Glomerular visceral epithelial cell (primary cell): ENCODE results near the gene CLIC6.
"Not testable (repeated sequence)": the region's sequence is repeated elsewhere in the genome, so short reads cannot be mapped to it uniquely, and the experiment has no call there.

Source experiments
- DNase-seq: peaks from one replicate; pipeline ENCODE4 v3.0.0-alpha.2; 2016; ENCODE audit errors: extremely low spot score

Gene CLIC6

GRCh38 chr21:34692458-34693020 lies 23.7 kb downstream of the CLIC6 start:
- no peak for DNase-seq

GRCh38 chr21:34693192-34693810 lies 24.5 kb downstream of the CLIC6 start:
- DNase-seq: peak; percentile 71

- peak; percentile 41 for DNase-seq
Observed at GRCh38 chr21:34695434-34695833, 26.6 kb downstream of the CLIC6 start.

- no peak for DNase-seq
Observed at GRCh38 chr21:34696121-34696520, 27.3 kb downstream of the CLIC6 start.

- no peak for DNase-seq
Observed at GRCh38 chr21:34697826-34698225, 29.0 kb downstream of the CLIC6 start.

GRCh38 chr21:34698270-34699015 lies 29.6 kb downstream of the CLIC6 start:
- DNase-seq: no peak

GRCh38 chr21:34700605-34701004 lies 31.8 kb downstream of the CLIC6 start:
- DNase-seq: no peak

GRCh38 chr21:34701726-34702125 lies 32.9 kb downstream of the CLIC6 start:
- no peak for DNase-seq

- no peak for DNase-seq
Observed at GRCh38 chr21:34702341-34703170, 33.8 kb downstream of the CLIC6 start.

- no peak for DNase-seq
Observed at GRCh38 chr21:34703571-34703970, 34.8 kb downstream of the CLIC6 start.

GRCh38 chr21:34704119-34704518 lies 35.3 kb downstream of the CLIC6 start:
- DNase-seq: no peak

GRCh38 chr21:34705011-34705410 lies 36.2 kb downstream of the CLIC6 start:
- DNase-seq: no peak

GRCh38 chr21:34706337-34706736 lies 37.5 kb downstream of the CLIC6 start:
- no peak for DNase-seq

GRCh38 chr21:34707876-34708325 lies 39.1 kb downstream of the CLIC6 start:
- no peak for DNase-seq

- DNase-seq: no peak
Observed at GRCh38 chr21:34713621-34714020, 44.8 kb downstream of the CLIC6 start.

GRCh38 chr21:34715518-34715917 lies 46.7 kb downstream of the CLIC6 start:
- DNase-seq: no peak

GRCh38 chr21:34715985-34716596 lies 47.3 kb downstream of the CLIC6 start:
- DNase-seq: no peak

- not testable (repeated sequence) for DNase-seq
Observed at GRCh38 chr21:34718529-34718928, 49.7 kb downstream of the CLIC6 start.

GRCh38 chr21:34722684-34723300 lies 54.0 kb downstream of the CLIC6 start:
- peak; percentile 11 for DNase-seq

GRCh38 chr21:34724131-34724856 lies 55.5 kb downstream of the CLIC6 start:
- DNase-seq: no peak

- DNase-seq: no peak
Observed at GRCh38 chr21:34724857-34725195, 56.0 kb downstream of the CLIC6 start.
